BLaER1 treated with 17β-estradiol and CSF1 and Interleukin-3, amounts not matched to agents 10 nM and 100 nM (cell line): Measurements from ENCODE around the gene PDYN.

Source experiments
- H3K27ac ChIP-seq, 11 experiments: shearing (Covaris generic); formaldehyde crosslinking; 2 replicates each; pipeline ENCODE4 v1.8.1; 2022
- H3K27me3 ChIP-seq, 11 experiments: shearing (Covaris generic); formaldehyde crosslinking; 2 replicates each; pipeline ENCODE4 v1.8.1; 2022
- H3K36me3 ChIP-seq, 11 experiments: shearing (Covaris generic); formaldehyde crosslinking; 2 replicates each; pipeline ENCODE4 v1.8.1; 2022
- H3K4me1 ChIP-seq, 10 experiments: shearing (Covaris generic); formaldehyde crosslinking; 2 replicates each; pipeline ENCODE4 v1.8.1; 2022
- H3K4me2 ChIP-seq, 11 experiments: shearing (Covaris generic); formaldehyde crosslinking; 2 replicates each; pipeline ENCODE4 v1.8.1; 2022
- H3K4me3 ChIP-seq, 10 experiments: shearing (Covaris generic); formaldehyde crosslinking; 2 replicates each; pipeline ENCODE4 v1.8.1; 2022
- H3K9ac ChIP-seq, 11 experiments: shearing (Covaris generic); formaldehyde crosslinking; 2 replicates each; pipeline ENCODE4 v1.8.1; 2022
- H3K9me3 ChIP-seq, 11 experiments: shearing (Covaris generic); formaldehyde crosslinking; replicated peaks in 1 of 11; 2 replicates each; pipeline ENCODE4 v1.8.1; 2022
- H4K20me1 ChIP-seq, 11 experiments: shearing (Covaris generic); formaldehyde crosslinking; 2 replicates each; pipeline ENCODE4 v1.8.1; 2022
- Cebpa-rat ChIP-seq, 11 experiments: shearing (Covaris generic); IDR thresholded peaks; 2 replicates each; pipeline ENCODE4 v1.8.1; 2022

The PDYN gene

DNA sequence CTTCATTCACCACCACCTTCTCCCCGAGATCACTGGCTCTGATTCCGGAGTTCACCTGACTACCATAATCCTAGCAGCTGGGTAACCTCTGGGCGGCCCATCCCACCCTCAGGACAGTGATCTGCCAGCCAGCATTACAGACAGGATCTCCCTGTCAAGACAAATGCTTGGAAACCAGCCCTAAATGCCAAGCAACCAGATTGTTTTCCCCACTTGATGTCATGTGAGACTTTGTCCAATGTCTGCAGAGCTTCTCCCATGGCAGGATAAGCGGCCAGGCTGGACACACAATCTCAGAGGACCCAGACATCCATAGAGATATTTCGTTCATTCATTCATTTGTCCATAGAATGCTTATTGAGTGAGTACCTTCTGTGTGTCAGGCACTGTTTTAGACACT, 32.5 kb downstream of the PDYN start:
- Histone ChIP-seq H3K27me3 (no peaks in the 10 kb centered on the region), H3K4me1 (peaks cover 33 to 75% (median 50%) of the 10 kb centered on the region in 10 experiments), H3K27ac (peak overlapping the region in 8 of 11 experiments; percentile 7 to 87 (median 40); a peak in 10 of 22 replicates), H3K9me3 (peaks cover 0 to 19% (median 0%) of the 10 kb centered on the region in 11 experiments; a peak in 6 of 22 replicates), H3K9ac (no peak overlapping the region), H3K36me3 (no peaks in the 10 kb centered on the region), H3K4me3 (no peak overlapping the region), H4K20me1 (no peaks in the 10 kb centered on the region), H3K4me2 (peak overlapping the region in 8 of 11 experiments; percentile 8 to 96 (median 20); a peak in 11 of 22 replicates)
- no peak for TF ChIP-seq Cebpa-rat (IDR thresholded peaks at IDR 0.05)

DNA sequence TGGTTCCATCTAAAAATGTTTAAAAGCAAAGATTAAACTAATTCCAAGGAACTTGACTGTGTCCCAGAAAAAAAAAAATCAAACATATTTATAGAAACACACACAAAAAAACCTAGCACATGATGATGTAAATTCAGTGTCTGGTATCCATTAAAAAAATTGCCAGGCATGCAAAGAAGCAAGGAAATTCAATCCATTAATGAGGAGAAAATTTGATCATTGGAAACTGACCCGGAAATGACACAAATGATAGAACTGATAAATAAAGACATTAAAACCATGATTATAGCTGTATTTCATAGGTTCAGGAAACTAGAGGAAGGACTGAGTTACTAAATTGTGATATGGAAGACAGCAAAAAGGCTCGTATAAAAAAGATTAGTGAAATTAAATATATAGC, 34.7 kb downstream of the PDYN start:
- H3K4me2 ChIP-seq, result no peak overlapping the region
- peaks cover 0 to 19% (median 0%) of the 10 kb centered on the region in 11 experiments; a peak in 6 of 22 replicates for H3K9me3 ChIP-seq
- TF ChIP-seq Cebpa-rat (IDR thresholded peaks at IDR 0.05), result no peak
- peaks cover 32 to 72% (median 46%) of the 10 kb centered on the region in 10 experiments for H3K4me1 ChIP-seq
- no peaks in the 10 kb centered on the region for H4K20me1 ChIP-seq
- no peak overlapping the region for H3K4me3 ChIP-seq
- no peak overlapping the region for H3K27ac ChIP-seq
- H3K27me3 ChIP-seq, result no peaks in the 10 kb centered on the region
- H3K36me3 ChIP-seq, result no peaks in the 10 kb centered on the region
- H3K9ac ChIP-seq, result no peak overlapping the region

DNA sequence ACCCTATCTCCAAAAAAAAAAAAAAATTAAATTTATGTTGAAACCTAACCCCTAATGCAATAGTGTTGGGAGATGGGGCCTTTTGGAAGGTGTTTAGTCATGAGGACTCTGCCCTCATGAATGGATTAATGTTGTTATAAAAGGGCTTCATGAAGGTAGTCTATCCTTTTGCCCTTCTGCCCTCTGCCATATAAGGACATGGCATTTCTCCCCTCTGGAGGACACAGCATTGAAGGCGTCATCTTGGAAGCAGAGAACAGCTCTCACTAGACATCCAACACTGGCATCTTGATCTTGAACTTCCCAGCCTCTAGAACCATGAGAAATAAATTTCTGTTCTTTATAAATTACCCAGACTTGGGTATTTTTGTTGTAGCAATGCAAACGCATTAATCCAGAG, 35.4 kb downstream of the PDYN start:
- Histone ChIP-seq H3K4me1 (peaks cover 34 to 72% (median 46%) of the 10 kb centered on the region in 10 experiments), H3K9ac (no peak overlapping the region), H3K4me3 (no peak overlapping the region), H3K27me3 (no peaks in the 10 kb centered on the region), H3K4me2 (no peak overlapping the region), H3K27ac (no peak overlapping the region; a peak in 1 of 22 replicates), H3K36me3 (no peaks in the 10 kb centered on the region), H3K9me3 (peaks cover 0 to 19% (median 0%) of the 10 kb centered on the region in 11 experiments; a peak in 6 of 22 replicates), H4K20me1 (no peaks in the 10 kb centered on the region)
- no peak for TF ChIP-seq Cebpa-rat (IDR thresholded peaks at IDR 0.05)

DNA sequence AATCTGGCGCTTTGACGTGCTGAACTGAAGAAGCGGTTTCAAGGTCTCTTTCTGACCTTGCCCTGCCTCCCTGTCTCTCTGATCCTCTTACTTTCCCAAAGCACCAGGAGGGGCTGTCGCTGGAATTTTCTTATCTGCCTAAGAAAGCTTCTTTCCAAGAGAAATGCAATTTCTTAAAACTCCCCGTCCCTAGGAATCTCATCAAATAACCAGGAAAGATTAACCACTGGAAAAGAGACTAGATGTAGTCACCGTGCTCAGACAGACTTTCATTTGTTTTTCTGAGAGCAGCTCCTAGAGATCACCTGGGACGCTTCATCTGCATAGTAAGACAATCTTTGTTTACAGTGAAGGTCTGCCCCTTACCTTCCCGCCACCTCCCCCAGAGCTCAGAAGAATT, 38.6 kb downstream of the PDYN start:
- no peak for TF ChIP-seq Cebpa-rat (IDR thresholded peaks at IDR 0.05)
- Histone ChIP-seq H3K27ac (peak overlapping the region; percentile 76 to 98 (median 90)), H3K9me3 (peaks cover 0 to 16% (median 0%) of the 10 kb centered on the region in 11 experiments; a peak in 6 of 22 replicates), H3K36me3 (no peaks in the 10 kb centered on the region), H3K4me3 (no peak overlapping the region), H4K20me1 (no peaks in the 10 kb centered on the region), H3K27me3 (no peaks in the 10 kb centered on the region), H3K9ac (peak overlapping the region; percentile 64 to 79 (median 76); a peak in 20 of 22 replicates), H3K4me2 (peak overlapping the region; percentile 52 to 92 (median 86)), H3K4me1 (peaks cover 35 to 76% (median 64%) of the 10 kb centered on the region in 10 experiments)

DNA sequence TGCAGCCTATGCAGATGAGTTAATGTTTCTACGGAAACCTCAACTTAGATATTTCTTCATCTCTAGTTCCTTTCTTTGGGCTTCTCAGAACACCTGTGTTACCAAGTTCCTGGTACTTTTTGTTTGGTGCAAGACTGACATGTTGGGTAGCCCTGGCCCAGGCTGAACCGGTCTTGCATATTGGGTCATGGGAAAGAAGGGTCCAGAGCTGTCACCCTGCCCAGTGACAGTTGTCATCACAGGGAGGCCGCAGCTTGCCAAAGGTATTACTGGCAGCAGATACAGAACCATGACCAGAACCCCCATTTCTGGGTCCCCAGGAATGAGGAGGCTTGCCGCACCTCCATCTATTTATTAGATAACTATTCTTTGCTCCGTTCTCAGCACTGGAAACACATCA, 40.2 kb downstream of the PDYN start:
- H3K36me3 ChIP-seq, result no peaks in the 10 kb centered on the region
- peaks cover 50 to 92% (median 80%) of the 10 kb centered on the region in 10 experiments for H3K4me1 ChIP-seq
- H3K4me3 ChIP-seq, result peak overlapping the region in 5 of 10 experiments; percentile 5 to 31 (median 7); a peak in 4 of 20 replicates
- no peaks in the 10 kb centered on the region for H3K27me3 ChIP-seq
- H3K9me3 ChIP-seq, result peaks cover 0 to 6% (median 0%) of the 10 kb centered on the region in 11 experiments; a peak in 5 of 22 replicates
- peak overlapping the region; percentile 68 to 93 (median 86) for H3K4me2 ChIP-seq
- no peak for TF ChIP-seq Cebpa-rat (IDR thresholded peaks at IDR 0.05)
- peak overlapping the region; percentile 76 to 98 (median 90); a peak in 21 of 22 replicates for H3K27ac ChIP-seq
- peak overlapping the region; percentile 68 to 79 (median 76); a peak in 21 of 22 replicates for H3K9ac ChIP-seq
- H4K20me1 ChIP-seq, result no peaks in the 10 kb centered on the region

DNA sequence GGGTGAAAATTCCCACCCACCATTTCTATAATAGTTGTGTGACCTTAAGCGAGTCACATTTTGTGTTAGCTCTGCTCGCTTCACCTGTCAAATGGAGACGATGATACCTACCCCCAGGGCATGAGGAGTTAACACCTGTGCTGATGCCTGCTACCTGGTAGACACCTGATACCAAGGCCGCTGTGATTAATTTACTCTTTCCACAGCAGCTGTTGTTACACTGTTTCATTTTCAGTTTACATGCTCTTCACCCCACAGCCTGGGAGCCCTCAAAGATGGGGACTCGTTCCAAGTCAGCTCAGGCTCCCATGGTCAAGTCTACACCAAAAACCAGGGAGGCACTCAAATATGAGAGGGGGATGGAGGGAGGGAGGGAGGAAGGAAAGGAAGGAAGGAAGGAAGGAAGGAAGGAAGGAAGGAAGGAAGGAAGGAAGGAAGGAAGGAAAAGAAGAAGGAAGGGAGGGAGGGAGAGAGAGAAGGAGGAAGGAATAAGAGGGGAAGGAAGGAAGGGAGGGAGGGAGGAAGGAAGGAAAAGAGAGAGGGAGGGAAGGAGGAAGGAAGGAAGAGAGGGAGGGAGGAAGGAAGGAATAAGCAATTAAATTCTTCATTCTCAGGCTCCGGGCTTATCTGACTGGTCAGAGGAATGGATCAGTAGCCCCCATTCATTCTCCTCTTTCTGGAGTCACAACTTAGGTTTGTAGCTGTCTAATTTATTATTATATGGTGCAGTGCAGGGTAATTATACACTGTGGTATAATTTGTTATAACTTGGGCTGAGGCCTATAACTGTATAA, 40.9 kb downstream of the PDYN start:
- Histone ChIP-seq H3K27me3 (no peaks in the 10 kb centered on the region), H4K20me1 (no peaks in the 10 kb centered on the region), H3K9me3 (no peaks in the 10 kb centered on the region; a peak in 1 of 22 replicates), H3K36me3 (no peaks in the 10 kb centered on the region), H3K9ac (peak overlapping the region in 4 of 11 experiments; percentile 11 to 77 (median 48); a peak in 10 of 22 replicates), H3K4me3 (no peak overlapping the region), H3K4me1 (peaks cover 55 to 96% (median 86%) of the 10 kb centered on the region in 10 experiments), H3K4me2 (peak overlapping the region; percentile 68 to 93 (median 89); a peak in 21 of 22 replicates), H3K27ac (peak overlapping the region; percentile 84 to 98 (median 91); a peak in 21 of 22 replicates)
- no peak for TF ChIP-seq Cebpa-rat (IDR thresholded peaks at IDR 0.05)

DNA sequence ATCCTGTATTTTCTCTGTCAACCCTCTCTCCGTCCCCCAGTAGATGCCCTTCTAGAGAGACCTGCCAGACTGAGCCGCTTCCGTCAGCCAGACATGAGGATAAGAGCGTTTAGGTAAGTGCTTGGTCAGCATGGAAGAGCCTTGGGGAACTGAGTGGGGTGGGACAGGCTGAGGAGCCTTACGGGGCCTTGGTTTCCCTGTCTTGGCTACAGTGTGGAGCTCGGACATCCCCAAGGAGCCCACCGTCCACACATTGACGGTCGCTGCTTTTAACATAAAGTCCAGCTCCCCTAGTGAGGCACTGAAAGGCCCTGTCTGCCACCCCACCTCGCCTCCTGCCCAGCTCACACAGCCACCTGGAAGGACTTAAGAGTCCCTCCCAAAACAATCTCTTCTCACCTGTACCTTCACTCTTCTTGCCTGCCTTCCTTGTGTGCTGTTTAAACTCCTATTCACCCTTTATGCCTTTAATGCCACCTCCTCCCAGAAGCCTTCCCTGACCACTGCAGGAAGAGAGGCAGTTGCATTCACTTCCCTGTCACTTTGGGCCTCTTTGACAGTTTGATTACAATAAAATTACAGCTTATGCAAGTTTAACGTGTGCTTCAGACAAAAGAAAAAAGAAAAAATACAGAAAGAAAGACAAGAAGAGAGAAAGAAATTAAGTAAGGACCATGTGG, 42.3 kb downstream of the PDYN start:
- Histone ChIP-seq H3K27ac (peak overlapping the region; percentile 84 to 98 (median 91); a peak in 20 of 22 replicates), H3K27me3 (no peaks in the 10 kb centered on the region), H4K20me1 (no peaks in the 10 kb centered on the region), H3K9ac (peak overlapping the region in 6 of 11 experiments; percentile 2 to 36 (median 8); a peak in 5 of 22 replicates), H3K4me3 (no peak overlapping the region), H3K36me3 (no peaks in the 10 kb centered on the region), H3K9me3 (no peaks in the 10 kb centered on the region; a peak in 1 of 22 replicates), H3K4me2 (peak overlapping the region in 9 of 11 experiments; percentile 3 to 91 (median 79); a peak in 14 of 22 replicates), H3K4me1 (peaks cover 60 to 96% (median 93%) of the 10 kb centered on the region in 10 experiments)
- TF ChIP-seq Cebpa-rat (IDR thresholded peaks at IDR 0.05), result no peak

DNA sequence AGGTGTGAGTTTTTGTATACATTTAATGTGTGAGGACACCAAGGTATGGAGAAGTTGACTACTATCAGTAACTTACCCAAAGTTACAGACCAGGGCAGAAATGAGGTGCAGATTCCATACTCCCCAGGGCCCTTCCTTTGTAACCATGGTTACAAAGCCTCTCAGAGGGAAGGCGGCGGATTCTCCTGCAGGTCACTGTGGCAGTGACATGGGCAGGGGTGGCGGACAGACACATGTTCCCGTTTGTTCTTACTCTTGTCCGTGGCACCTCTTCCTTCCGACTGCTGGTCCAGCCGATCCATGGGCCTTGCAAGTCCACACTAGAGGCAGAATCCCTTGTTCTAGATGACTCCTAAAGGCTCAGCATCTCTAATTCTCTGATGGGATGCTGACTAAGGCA, 43.0 kb downstream of the PDYN start:
- no peaks in the 10 kb centered on the region for H3K27me3 ChIP-seq
- H3K4me2 ChIP-seq, result peak overlapping the region in 6 of 11 experiments; percentile 35 to 91 (median 84); a peak in 11 of 22 replicates
- TF ChIP-seq Cebpa-rat (IDR thresholded peaks at IDR 0.05), result no peak
- H3K36me3 ChIP-seq, result no peaks in the 10 kb centered on the region
- no peaks in the 10 kb centered on the region; a peak in 1 of 22 replicates for H3K9me3 ChIP-seq
- no peaks in the 10 kb centered on the region for H4K20me1 ChIP-seq
- H3K4me1 ChIP-seq, result peaks cover 57 to 96% (median 93%) of the 10 kb centered on the region in 10 experiments
- H3K27ac ChIP-seq, result peak overlapping the region in 10 of 11 experiments; percentile 60 to 98 (median 91); a peak in 16 of 22 replicates
- H3K9ac ChIP-seq, result peak overlapping the region in 4 of 11 experiments; percentile 64 to 87 (median 71); a peak in 5 of 22 replicates
- H3K4me3 ChIP-seq, result no peak overlapping the region
